Psoas muscle (tissue), 8 donors: Measurements from ENCODE around the gene CD59. TPM values are rescaled to one million over a fixed set of nuclear protein-coding genes. Genes with fewer than 3 reads are reported as not detected.
"Not testable (repeated sequence)": the region's sequence is repeated elsewhere in the genome, so short reads cannot be mapped to it uniquely, and the experiment has no call there.

ENCODE experiments used
- ATAC-seq, 4 donors: fragments of 200-7000 bp; cut with Tn5 transposase; one replicate each; pipeline ENCODE4 v1.9.1; 2020; ENCODE audit warnings: moderate library complexity in 3 of 4, mild to moderate bottlenecking in 2 of 4
- DNase-seq, 2 donors: peaks; one replicate each; pipeline ENCODE4 v3.0.0-alpha.2; 2020
- H3K27ac ChIP-seq: fragments of 200-600 bp; one replicate; pipeline ENCODE4 v1.8.0; 2022
- H3K27me3 ChIP-seq, 3 donors: fragments of 200-600 bp in 1 of 3; one replicate each; pipeline versions ENCODE4 v1.6.1 to v1.8.0; 2013 to 2022; ENCODE audit warnings: low read length in 2 of 3, mild to moderate bottlenecking in 2 of 3, moderate library complexity in 1 of 3; ENCODE audit not compliant: insufficient read depth in 3 of 3
- H3K36me3 ChIP-seq, 2 donors: fragments of 200-600 bp in 1 of 2; one replicate each; pipeline versions ENCODE4 v1.6.1 to v1.8.0; 2013 to 2022; ENCODE audit warnings: low read depth in 1 of 2, mild to moderate bottlenecking in 1 of 2, moderate library complexity in 1 of 2; ENCODE audit not compliant: insufficient read depth in 1 of 2
- H3K4me1 ChIP-seq: fragments of 200-600 bp; one replicate; pipeline ENCODE4 v1.8.0; 2022
- H3K4me3 ChIP-seq: fragments of 200-600 bp; one replicate; pipeline ENCODE4 v1.8.0; 2022; ENCODE audit warnings: mild to moderate bottlenecking
- H3K9me3 ChIP-seq: fragments of 200-600 bp; one replicate; pipeline ENCODE4 v1.8.0; 2022
- CTCF ChIP-seq: fragments of 200-600 bp; IDR thresholded peaks from one replicate; pipeline ENCODE4 v1.8.0; 2022; ENCODE audit warnings: antibody characterized with exemption
- WGBS, 3 donors: extraction: QIAGEN DNeasy Blood & Tissue Kit; methylation state at CpG; one replicate each; pipeline versions ENCODE4 v1.1.6 to v1.1.7; 2013; 5-methylcytosine and 5-hydroxymethylcytosine counted together
- intact Hi-C, 2 donors: fragments of 100-400 bp; cut with DNase I; formaldehyde crosslinking; loops; one replicate each; pipeline versions ENCODE4 v1.11.0 to v1.14.2; 2022
- polyA plus RNA-seq, 3 donors: library from polyadenylated mRNA; stranded (reverse); fragments of 200-250 nt; gene quantifications; one replicate each; pipeline ENCODE4 v1.2.3, GENCODE V29; 2013
- total RNA-seq, 4 donors: library from RNA; stranded (reverse); fragmentation: NEBNext Ultra II Directional in 2 of 4; extraction: Animal tissue kit (Norgen Biotek cat#: 25700) in 2 of 4; gene quantifications; one replicate each; pipeline versions ENCODE4 v1.2.1 to v1.2.4, GENCODE V29; 2021 to 2023
- donor health status: healthy with polysubstance abuse.
- donor health status: DM: no; HTN: no; CAD: no; lungs with moderate emphysema.
- donor health status: Bipolar disorder and iron deficiency.
- donor health status: healthy.
- donor health status: DM: yes; HTN: yes; CAD: no.
- donor health status: DM: no; HTN: no; CAD: no.
- donor health status: DM: no; HTN: no; CAD: no.
- donor health status: DM: yes; HTN: yes; CAD: no.

Gene CD59
- total and polyA plus RNA-seq, 7 donors: 423 to 930 (median 574) TPM

GRCh38 chr11:33734441-33735270, 1.6 kb downstream of the CD59 start:
- peaks cover 46% of the 10 kb centered on the region for H3K4me1 ChIP-seq
- no peaks in the 10 kb centered on the region for H3K9me3 ChIP-seq
- H3K27me3 ChIP-seq: no peaks in the 10 kb centered on the region
- peak overlapping the region; percentile 98 for H3K27ac ChIP-seq
- peak; percentile 41 to 50 for DNase-seq
- peaks cover 5 to 20% of the 10 kb centered on the region in 2 donors for H3K36me3 ChIP-seq
- no peak for ATAC-seq
- WGBS, 3 donors: 2 to 3% (median 2%) methylated on average over 15 of the region's 15 CpGs
- TF ChIP-seq CTCF: no peak
- peak overlapping the region; percentile 96 for H3K4me3 ChIP-seq
- intact Hi-C loops: loop anchor here (5.0 kb wide), 1 partner anchor 32 kb away; the partner anchor contains the start of gene C11orf91 (in 2 of the 2)

GRCh38 chr11:33733980-33734379, 2.2 kb downstream of the CD59 start:
- no peaks in the 10 kb centered on the region for H3K9me3 ChIP-seq
- peak overlapping the region; percentile 98 for H3K27ac ChIP-seq
- peaks cover 53% of the 10 kb centered on the region for H3K4me1 ChIP-seq
- ATAC-seq (no peak), DNase-seq (no peak)
- H3K36me3 ChIP-seq: peaks cover 5 to 23% of the 10 kb centered on the region in 2 donors
- intact Hi-C loops: no loop called here
- no peak for TF ChIP-seq CTCF
- peak overlapping the region; percentile 96 for H3K4me3 ChIP-seq
- WGBS, 3 donors: 22 to 28% (median 23%) methylated on average over 7 of the region's 7 CpGs
- H3K27me3 ChIP-seq: no peaks in the 10 kb centered on the region

GRCh38 chr11:33731723-33732531, 4.3 kb downstream of the CD59 start:
- H3K36me3 ChIP-seq: peaks cover 5 to 23% of the 10 kb centered on the region in 2 donors
- intact Hi-C loops: no loop called here
- peak overlapping the region; percentile 98 for H3K27ac ChIP-seq
- no peaks in the 10 kb centered on the region for H3K27me3 ChIP-seq
- peaks cover 60% of the 10 kb centered on the region for H3K4me1 ChIP-seq
- no peak for TF ChIP-seq CTCF
- DNase-seq: no peak
- H3K4me3 ChIP-seq: peak overlapping the region; percentile 96
- ATAC-seq: no peak
- H3K9me3 ChIP-seq: no peaks in the 10 kb centered on the region
- WGBS, 3 donors: 45 to 61% (median 51%) methylated on average over 9 of the region's 9 CpGs

GRCh38 chr11:33730716-33731115, 5.5 kb downstream of the CD59 start:
- Histone ChIP-seq H3K27me3 (no peaks in the 10 kb centered on the region), H3K9me3 (no peaks in the 10 kb centered on the region), H3K4me3 (peak overlapping the region; percentile 96), H3K36me3 (peaks cover 5 to 23% of the 10 kb centered on the region in 2 donors), H3K27ac (peak overlapping the region; percentile 54), H3K4me1 (peaks cover 65% of the 10 kb centered on the region)
- WGBS, 3 donors: 42 to 58% (median 53%) methylated on average over 7 of the region's 7 CpGs
- intact Hi-C loops: no loop called here
- DNase-seq (no peak), ATAC-seq (no peak)
- no peak for TF ChIP-seq CTCF

GRCh38 chr11:33729072-33729664, 7.1 kb downstream of the CD59 start:
- intact Hi-C loops, H3K27me3 ChIP-seq, H3K9me3 ChIP-seq, ATAC-seq, DNase-seq: not testable (repeated sequence)
- Histone ChIP-seq H3K27ac (peak overlapping the region; percentile 54), H3K4me3 (peak overlapping the region; percentile 6), H3K4me1 (peaks cover 80% of the 10 kb centered on the region), H3K36me3 (peaks cover 5 to 23% of the 10 kb centered on the region in 2 donors)
- 35 to 41% (median 39%) methylated on average over 5 of the region's 5 CpGs for WGBS, 3 donors

GRCh38 chr11:33727539-33727938, 8.7 kb downstream of the CD59 start:
- H3K27me3 ChIP-seq, H3K4me3 ChIP-seq, H3K9me3 ChIP-seq, intact Hi-C loops, DNase-seq, ATAC-seq: not testable (repeated sequence)
- peaks cover 0 to 13% of the 10 kb centered on the region in 2 donors for H3K36me3 ChIP-seq
- H3K27ac ChIP-seq: peak overlapping the region; percentile 44
- WGBS, 3 donors: 45 to 57% (median 50%) methylated on average over 1 of the region's 1 CpG
- H3K4me1 ChIP-seq: peaks cover 81% of the 10 kb centered on the region
